C1 segment of cervical spinal cord (tissue), 14 donors: ENCODE results near the gene LRRC75A.
A peak's percentile ranks its signal among the peaks of the same experiment; 100 is the strongest.

ENCODE experiments used
- DNase-seq, 14 donors: peaks; one replicate each; lab custom pipeline; 2025; lab: John Stamatoyannopoulos, UW

LRRC75A gene

DNA sequence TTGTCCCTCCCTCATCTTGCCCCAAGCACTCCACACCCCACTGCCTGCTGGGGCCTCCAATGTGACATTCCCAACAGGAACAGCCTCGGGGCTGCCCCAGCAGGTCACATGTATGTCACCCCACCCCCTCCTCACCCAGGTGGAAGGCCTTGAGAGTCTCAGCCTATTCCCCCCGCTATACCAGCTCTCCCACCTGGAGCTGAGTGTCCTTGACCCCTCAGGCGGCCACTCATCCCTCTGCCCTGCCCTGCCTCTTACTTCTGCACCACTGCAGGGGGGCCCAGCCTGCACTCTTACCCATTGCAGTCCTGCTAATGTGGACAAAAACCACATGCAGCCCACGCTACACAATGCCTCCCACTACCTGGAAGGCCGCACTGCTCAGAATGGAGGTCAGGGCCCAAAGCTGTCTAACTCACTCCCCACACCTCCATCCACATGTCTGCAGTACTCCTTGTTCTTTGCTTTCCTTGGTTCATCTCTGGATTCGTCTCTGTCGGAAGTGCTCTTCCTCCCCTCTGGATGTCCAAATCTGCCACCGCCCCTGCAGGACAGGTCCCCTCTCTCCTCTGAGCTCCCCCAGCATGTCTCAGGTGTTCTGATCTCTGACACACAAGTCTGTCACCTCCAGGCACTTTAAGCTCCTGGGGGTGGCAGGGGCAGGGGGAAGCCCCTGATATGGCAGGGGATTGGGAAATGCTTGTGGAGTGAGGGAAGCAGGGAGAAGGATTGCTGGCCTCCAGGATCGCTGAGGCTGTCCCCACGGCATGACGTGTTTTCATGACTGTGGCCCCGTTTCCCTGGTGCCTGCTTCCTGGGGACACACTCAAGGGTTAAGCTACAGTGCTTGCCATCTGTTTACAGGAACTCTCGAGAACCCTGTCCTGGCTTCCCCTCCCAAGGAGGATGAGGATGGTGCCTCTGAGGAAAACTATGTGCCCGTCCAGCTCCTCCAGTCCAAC lies 55.8 kb downstream of the LRRC75A start:
- DNase-seq = no peak

DNA sequence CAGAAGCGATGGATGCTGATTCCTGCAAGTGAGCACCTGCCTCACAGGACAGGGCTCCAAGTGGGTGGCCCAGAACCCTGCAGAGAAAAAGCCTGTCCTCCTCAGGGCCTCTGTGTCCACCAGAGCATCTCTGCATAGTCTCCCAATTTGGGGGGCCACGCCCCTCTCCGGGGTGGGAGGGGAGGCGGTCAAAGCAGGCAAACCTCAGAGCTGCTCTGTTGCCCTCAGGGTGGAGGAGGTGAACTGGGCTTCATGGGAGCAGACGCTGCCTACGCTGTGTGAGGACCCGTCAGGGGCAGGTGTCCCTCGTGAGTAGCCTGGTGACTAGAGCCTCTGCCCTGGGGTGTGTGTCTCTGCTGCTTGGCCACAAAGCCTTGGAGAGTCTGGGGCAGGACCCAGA lies 57.3 kb downstream of the LRRC75A start:
- DNase-seq = no peak

DNA sequence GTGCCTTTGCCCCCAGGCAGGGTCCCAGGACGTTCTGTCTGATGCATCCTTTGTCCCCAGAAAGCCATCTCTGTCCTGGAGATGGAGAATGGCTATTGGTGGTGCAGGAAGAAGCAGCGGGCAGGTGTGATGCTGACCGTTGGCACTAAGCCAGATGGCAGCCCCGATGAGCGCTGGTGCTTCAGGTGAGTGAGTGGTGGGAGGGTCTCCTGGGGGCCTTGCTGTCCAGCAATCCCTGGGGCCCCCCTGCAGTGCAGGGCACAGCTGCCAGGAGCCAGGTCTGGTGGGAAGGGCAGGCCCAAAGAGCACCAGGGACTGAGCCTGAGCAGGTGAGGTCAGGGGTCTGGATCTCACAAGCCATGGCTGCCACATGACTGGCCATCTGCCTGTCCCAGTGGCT lies 58.5 kb downstream of the LRRC75A start:
- no peak for DNase-seq

DNA sequence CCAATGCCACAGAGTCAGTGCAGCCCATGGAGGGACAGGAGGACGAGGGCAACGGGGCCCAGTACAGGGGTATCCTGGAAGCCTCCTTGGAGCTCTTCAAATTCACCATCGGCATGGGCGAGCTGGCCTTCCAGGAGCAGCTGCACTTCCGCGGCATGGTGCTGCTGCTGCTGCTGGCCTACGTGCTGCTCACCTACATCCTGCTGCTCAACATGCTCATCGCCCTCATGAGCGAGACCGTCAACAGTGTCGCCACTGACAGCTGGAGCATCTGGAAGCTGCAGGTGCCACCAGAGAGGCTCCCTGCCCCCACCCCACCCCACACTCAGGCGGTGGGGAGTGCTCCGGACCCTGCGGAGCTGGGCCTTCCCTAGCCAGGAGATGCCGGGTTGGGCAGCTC lies 60.0 kb downstream of the LRRC75A start:
- no peak for DNase-seq

DNA sequence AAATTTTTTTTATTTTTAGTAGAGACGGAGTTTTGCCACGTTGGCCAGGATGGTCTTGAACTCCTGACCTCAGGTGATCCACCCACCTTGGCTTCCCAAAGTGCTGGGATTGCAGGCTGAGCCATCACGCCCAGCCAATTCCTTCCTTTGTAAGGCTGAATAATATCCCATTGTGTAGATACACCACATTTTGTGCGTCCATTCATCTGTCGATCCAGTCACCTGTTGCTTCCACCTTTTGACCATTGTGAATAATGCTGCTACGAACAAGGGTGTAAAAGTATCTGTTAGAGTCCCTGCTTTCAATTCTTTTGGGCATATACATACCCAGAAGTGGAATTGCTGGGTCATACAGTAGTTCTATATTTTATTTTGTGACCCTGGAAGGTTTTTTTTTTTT lies 61.3 kb downstream of the LRRC75A start:
- no peak for DNase-seq

DNA sequence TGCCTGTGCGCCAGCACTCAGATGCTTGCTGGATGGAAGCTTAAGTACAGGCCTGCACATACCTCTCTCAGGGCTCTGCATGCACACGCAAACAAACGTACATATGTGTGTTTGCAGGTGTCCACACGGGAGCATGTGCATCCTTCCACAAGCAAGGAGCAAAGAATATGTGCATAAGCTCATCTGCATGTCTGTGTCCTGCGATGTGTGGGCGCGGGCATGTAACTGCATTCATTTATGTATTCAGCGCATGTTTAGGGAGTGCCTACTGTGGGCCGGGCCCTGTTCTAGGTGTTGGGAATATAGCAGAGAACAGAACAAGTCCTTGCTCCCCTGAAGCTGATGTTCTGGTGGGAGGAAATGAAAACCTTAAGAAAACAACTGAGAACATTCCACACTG lies 62.9 kb downstream of the LRRC75A start:
- no peak for DNase-seq

DNA sequence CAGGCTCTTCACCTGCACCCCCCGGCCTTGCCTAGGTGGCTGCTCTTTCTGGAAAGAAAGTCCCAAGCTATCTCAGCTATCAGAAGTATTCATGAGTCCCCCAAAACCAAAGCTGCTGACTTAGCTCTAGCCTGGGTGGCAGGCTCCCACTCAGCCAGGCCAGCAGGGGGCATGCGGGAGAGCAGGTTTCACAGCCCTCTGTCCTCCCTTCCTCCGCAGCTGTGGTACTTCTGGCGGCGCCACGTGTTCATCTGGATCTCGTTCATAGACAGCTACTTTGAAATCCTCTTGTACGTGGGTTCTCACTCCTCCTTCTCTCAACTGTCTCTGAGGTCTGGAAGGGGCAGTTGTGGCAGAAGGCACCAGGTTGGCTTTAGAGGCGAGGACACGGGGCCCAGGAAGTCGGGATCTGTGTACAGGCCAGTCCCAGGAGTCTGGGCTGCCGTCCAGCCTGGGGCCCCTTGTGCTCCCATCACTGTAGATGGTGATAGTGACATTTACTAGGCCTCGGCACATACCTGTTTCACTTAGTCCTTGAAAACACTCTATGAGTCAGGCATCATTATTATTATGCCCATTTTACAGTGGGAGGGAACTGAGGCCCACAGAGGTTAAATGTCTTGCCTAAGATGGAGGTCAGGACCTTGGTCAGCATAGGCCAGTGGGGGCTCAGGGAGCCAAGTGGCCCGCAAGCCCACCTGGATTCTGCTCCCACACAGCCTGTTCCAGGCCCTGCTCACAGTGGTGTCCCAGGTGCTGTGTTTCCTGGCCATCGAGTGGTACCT lies 63.7 kb downstream of the LRRC75A start:
- DNase-seq = peak in 5 of 14 donors; percentile 15 to 42 (median 28)

DNA sequence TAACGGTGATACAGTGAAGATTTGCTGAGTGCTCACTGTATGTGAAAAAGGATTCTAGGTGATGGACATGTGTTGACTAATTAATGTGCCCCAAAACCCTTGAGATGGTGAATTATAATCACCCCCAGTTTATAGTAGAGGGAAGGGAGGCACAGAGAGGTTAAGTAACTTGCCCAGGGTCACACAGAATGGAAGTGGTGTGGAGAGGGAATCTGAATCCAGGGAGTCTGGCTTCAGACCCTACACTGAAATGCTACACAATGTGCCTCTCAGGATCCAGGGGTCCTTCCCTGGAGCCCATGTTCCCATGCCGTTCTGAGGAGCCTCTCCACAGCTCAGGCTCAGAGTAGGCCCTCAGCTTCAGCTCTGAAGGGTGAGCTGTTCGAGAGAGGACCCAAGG lies 65.0 kb downstream of the LRRC75A start:
- DNase-seq = no peak

DNA sequence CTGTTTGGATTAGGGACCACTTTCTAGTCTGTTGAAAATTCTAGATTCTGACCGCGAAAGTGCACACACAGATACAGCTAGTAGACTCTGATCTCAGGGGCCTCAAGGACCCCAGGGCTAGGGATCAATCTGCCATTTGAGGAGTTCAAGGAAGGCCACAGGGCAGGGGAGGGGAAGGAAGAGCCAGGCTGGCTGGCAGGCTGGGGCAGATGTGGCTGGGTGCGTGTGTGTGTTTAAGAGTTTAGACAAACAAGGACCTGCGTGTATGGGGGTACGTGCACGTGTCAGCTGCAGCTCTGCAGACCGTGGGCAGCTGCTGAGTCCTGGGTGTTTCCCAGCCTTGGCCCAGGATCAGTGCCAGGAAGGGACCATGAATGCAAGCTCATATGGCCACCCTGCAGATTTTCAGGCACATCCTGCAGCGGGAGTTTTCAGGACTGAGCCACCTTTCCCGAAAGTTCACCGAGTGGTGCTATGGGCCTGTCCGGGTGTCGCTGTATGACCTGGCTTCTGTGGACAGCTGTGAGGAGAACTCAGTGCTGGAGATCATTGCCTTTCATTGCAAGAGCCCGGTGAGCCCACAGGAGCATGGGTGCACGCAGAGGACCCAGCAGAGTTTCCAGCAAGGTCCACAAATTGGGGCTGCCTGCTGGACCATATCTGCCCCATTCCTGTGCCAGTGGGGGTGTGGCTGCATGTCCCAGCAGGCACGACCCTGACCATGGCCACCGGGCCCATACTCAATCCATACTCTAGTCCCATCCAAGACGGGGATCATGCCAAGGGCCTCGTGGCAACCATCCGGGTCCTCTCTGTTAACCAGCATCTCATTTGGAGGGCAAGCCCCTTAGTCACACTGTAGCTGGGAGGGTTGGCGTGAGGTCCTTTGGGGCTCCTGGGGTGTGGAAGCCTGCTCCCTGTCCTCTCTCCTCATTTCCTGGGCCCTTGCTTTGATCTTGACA lies 66.0 kb downstream of the LRRC75A start:
- no peak for DNase-seq

DNA sequence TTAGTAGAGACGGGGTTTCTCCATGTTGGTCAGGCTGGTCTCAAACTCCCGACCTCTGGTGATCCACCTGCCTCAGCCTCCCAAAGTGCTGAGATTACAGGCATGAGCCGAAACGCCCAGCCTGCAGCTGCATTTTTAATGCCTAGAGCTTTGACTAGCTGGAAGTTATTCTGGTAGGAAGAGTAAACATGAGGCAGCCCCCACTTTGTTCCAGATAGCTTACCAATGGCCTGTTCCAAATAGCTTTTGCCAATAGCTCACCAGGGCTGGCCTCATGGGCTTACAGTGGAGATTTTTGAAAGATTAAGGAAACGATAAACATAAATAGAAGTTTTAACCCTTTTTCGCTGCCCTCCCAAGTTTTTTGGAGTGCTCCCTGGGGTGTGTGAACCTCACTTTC lies 66.8 kb downstream of the LRRC75A start:
- DNase-seq = no peak

DNA sequence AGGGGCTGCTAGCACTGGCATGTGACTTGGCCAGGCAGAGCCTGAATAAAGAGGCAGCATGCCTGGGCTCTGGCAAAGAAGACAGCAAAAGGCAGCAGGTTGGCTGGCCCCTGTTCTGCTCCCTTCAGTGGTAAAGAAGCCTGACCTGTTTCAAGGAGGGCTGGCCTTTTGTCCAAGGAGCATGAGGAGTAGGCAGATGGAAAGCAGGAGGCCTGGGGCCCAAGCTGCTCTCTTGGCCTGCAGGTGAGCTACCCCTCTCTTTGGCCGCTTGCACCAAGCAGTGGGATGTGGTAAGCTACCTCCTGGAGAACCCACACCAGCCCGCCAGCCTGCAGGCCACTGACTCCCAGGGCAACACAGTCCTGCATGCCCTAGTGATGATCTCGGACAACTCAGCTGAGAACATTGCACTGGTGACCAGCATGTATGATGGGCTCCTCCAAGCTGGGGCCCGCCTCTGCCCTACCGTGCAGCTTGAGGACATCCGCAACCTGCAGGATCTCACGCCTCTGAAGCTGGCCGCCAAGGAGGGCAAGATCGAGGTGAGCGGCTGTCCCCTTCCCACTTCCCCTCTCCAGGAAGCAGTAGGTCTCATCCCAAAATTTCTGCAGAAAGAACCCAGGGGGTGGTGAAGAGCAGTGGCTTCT lies 68.6 kb downstream of the LRRC75A start:
- DNase-seq = peak in 1 of 14 donors; percentile 86

DNA sequence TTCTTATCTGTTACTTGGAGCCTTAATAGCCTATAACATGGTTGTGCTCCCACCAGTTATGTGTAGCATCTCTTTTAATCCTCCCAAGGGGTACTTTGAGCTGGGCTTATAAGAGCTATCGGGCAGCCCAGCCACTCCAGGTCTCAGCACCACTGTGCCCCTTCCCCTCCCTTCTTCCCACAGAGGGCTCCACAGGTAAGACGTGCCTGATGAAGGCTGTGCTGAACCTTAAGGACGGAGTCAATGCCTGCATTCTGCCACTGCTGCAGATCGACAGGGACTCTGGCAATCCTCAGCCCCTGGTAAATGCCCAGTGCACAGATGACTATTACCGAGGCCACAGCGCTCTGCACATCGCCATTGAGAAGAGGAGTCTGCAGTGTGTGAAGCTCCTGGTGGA lies 69.6 kb downstream of the LRRC75A start:
- no peak for DNase-seq

DNA sequence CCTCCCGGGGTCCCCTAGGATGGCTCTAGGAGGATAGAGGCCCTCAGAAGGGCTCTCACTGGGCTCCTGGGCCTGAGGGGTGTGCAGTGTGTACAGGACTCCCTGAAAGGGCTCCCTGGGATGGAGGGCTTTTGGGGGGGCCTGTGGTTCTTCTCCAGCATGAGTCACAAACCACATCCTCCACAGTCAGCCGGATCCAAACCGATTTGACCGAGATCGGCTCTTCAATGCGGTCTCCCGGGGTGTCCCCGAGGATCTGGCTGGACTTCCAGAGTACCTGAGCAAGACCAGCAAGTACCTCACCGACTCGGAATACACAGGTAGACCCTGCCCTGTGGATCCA lies 72.1 kb downstream of the LRRC75A start:
- DNase-seq = no peak

DNA sequence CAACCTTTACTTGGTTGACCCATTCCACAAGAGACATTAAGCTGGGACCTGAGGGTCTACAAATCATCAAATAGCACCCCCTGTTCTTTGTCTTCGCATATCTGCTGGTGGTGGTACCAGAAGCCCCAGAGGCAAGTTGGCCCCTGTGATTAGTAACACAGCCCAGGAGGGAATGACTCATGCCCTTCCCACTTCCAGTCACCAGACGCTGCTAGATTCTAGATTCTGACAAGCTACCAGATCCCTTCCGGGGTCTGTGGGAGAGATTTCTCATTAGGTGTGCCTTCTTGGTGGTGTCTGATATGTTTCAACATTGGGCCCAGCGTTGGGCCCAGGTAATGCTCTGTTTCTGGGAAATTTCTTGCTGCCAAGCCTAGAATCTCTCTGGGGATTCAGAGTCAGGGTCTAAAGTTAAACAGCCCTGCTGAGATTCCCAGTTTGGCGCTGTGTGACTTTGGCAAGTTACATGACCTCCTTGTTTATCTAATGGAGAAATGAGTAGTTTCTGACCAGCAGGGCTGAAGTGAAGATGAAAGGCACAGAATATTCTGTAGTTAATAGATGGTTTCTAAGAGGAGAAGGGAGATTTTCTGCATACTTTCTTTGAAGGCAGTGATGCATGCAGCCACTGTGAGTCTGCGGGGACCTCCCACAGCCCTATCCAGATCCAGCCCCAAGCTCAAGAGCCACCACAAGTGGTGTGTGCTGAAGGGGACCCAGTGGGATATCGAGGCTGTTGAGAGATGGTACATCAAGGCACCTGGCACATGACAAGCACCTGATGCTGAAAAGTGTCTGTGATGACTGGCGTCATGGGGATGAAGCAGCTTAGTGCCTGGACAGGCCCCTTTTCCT lies 72.7 kb downstream of the LRRC75A start:
- no peak for DNase-seq

DNA sequence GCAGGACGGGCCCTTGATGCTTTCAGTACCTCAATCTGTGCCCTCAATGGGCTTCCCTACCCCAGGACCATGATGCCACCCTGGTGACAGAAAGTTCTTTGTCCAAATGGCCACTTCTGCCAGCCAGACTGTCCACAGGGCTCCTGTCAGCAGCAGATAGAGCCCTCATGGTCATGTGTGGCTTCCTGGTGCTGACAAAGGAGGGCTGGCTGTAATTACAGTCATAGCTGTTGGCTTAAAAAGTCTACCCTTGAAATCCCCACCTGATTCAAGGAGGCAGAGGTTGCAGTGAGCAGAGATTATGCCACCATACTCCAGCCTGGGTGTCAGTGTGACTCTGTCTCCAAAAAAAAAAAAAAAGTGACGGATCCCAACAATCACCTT lies 73.3 kb downstream of the LRRC75A start:
- DNase-seq = no peak

DNA sequence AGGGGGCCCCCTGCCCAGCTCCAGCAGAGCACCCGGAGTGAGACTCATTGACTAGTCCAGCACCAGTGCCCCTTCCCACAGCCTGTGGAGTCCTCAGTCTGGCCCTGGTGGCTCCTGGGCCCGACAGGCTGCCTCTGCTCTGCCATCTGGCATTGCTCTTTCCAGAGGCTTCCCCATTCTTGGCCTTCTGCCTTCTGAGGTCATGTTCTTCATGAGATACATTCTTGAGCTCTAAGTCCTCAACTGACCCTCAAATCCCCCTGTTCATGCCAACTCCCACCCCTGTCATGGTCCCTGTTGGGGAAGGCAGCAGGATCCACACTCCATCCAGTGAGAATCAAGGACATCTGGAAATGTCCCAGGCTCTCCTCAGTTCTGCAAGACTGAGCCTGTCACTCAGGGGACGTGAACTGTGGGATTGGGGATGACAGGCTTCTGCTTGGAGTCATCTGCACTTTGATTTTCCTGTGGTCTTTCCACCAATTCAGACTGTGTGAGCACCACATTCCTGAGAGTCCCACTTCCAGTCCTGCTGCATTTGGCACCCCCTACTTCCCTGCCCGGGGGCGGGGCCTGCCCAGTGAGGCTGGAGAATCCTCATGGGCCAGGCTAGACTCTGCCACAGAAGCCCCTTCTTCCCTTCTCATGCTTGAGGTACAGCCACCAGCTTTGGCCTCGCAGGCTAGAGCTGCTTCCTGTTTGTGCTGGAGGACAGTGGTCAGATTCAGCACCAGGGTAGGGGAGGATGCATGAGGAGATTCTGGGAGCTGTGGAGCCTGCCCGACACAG lies 73.9 kb downstream of the LRRC75A start:
- no peak for DNase-seq

DNA sequence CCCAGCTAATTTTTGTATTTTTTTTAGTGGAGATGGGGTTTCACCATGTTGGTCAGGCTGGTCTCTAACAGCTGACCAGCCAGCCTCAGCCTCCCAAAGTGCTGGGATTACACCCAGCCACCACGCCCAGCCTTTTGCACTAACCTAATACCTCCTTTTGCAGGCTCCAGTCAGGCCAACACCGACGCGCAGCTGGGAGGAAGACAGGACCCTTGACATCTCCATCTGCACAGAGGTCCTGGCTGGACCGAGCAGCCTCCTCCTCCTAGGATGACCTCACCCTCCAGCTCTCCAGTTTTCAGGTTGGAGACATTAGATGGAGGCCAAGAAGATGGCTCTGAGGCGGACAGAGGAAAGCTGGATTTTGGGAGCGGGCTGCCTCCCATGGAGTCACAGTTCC lies 74.6 kb downstream of the LRRC75A start:
- no peak for DNase-seq

DNA sequence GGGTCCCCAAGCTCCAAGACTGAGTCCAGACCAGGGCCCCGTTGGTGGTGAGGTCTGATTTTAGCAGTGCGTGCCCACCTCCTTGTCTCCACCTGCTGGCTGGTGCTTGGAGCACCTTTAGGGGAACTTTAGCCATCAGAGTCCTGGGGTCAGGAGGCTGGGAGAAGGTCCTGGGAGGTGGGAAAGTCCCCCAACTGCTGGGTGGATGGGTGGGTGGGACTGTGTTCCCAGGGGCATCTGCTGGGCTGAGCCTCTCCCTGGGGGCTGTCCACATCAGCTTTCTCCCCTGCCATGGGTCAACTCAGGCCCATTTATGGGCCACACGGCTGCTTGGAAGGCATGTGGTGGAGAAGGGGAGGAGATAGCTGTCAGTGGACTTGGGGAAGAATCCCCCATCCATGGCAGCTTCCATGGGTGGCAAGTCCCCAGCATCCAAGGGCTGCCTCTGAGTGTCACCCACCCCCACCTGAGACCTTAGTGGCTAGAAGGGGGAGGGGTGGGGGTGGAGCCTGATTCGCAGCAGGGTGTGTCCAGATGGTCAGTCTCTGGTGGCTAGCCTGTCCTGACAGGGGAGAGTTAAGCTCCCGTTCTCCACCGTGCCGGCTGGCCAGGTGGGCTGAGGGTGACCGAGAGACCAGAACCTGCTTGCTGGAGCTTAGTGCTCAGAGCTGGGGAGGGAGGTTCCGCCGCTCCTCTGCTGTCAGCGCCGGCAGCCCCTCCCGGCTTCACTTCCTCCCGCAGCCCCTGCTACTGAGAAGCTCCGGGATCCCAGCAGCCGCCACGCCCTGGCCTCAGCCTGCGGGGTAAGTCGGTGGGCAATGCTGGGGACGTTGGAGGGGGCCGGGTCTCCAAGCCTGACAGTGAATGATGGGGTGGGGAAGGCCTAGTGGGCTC lies 76.7 kb downstream of the LRRC75A start, which contains the start of gene TRPV2:
TRPV2 (plus strand) TSS at position 541 of the 894 bp plus-strand sequence. CDS start 2,098 bp downstream, outside the sequence.
- DNase-seq = peak in 1 of 14 donors; percentile 10
